K562 (cell line): ENCODE data around the gene TMEM214. TPM values are rescaled to one million over a fixed set of nuclear protein-coding genes. Genes with fewer than 3 reads are reported as not detected.

Experiments
- CBX8 ChIP-seq: fragments of 200-600 bp; sonication (generic); IDR thresholded peaks from 2 replicates; pipeline ENCODE4 v1.6.1; 2012; ENCODE audit warnings: borderline replicate concordance, mixed run types, low read depth, mild to moderate bottlenecking, moderate library complexity, mixed read lengths, low read length, control low read depth, inconsistent platforms; ENCODE audit not compliant: poor library complexity, severe bottlenecking; ENCODE audit errors: extremely low read depth
- E2F6 ChIP-seq, 2 experiments: IDR thresholded peaks; 2 replicates each; pipeline ENCODE4 v1.6.1; 2011; ENCODE audit warnings: borderline replicate concordance in 1 of 2, control low read depth in 1 of 2, low read depth in 1 of 2, low read length in 1 of 2, mild to moderate bottlenecking in 1 of 2, mixed read lengths in 1 of 2, moderate library complexity in 1 of 2; ENCODE audit not compliant: insufficient read depth in 1 of 2, insufficient read length in 1 of 2, poor library complexity in 1 of 2, severe bottlenecking in 1 of 2; ENCODE audit errors: extremely low read depth in 1 of 2
- FOXM1 ChIP-seq, 2 experiments: fragments of 450-650 bp in 1 of 2; sonication (generic) in 1 of 2; formaldehyde crosslinking in 1 of 2; IDR thresholded peaks; 2 replicates each; pipeline versions ENCODE4 v1.6.1 to v1.9.0; 2017 to 2022; ENCODE audit warnings: low read depth in 2 of 2, mild to moderate bottlenecking in 2 of 2, missing genetic modification reagents in 1 of 2, moderate library complexity in 1 of 2
- HDAC1 ChIP-seq, 2 experiments: fragments of 450-650 bp; IDR thresholded peaks; 2 replicates each; pipeline ENCODE4 v1.6.1; 2016 to 2017; ENCODE audit warnings: inconsistent platforms in 1 of 2, mild to moderate bottlenecking in 1 of 2, moderate library complexity in 1 of 2
- KLF16 ChIP-seq: IDR thresholded peaks from 2 replicates; pipeline ENCODE4 v1.6.1; 2016; ENCODE audit warnings: antibody characterized with exemption
- MAFF ChIP-seq: IDR thresholded peaks from 2 replicates; pipeline ENCODE4 v1.6.1; 2012; ENCODE audit warnings: low read length, improper control_type of control experiment
- RAD51 ChIP-seq: fragments of 450-650 bp; IDR thresholded peaks from 2 replicates; pipeline ENCODE4 v1.7.1; 2016; ENCODE audit warnings: low read depth, mild to moderate bottlenecking, borderline replicate concordance
- SIN3A ChIP-seq, 2 experiments: fragments of 150-350 bp in 1 of 2; IDR thresholded peaks; 2 replicates each; pipeline ENCODE4 v1.6.1; 2011 to 2016; ENCODE audit warnings: borderline replicate concordance in 2 of 2, low read depth in 2 of 2, low read length in 2 of 2, mild to moderate bottlenecking in 2 of 2, moderate library complexity in 2 of 2; ENCODE audit not compliant: control insufficient read depth in 1 of 2
- TSC22D4 ChIP-seq: fragments of 450-650 bp; IDR thresholded peaks from 2 replicates; pipeline ENCODE4 v1.6.1; 2016; ENCODE audit warnings: missing genetic modification characterization, missing biosample characterization, control low read depth
- ZFX ChIP-seq: sonication (generic); formaldehyde crosslinking; IDR thresholded peaks from 2 replicates; pipeline ENCODE4 v1.8.0; 2022; ENCODE audit warnings: mild to moderate bottlenecking, missing genetic modification reagents, moderate library complexity
- ZNF609 ChIP-seq: sonication (generic); formaldehyde crosslinking; IDR thresholded peaks from 2 replicates; pipeline ENCODE4 v1.8.1; 2023; ENCODE audit warnings: missing genetic modification reagents, mild to moderate bottlenecking, borderline replicate concordance
- ZNF696 ChIP-seq: fragments of 250-450 bp; sonication (Bioruptor Pico); conservative IDR thresholded peaks from 2 replicates; pipeline ENCODE4 v1.4.0; 2020; ENCODE audit warnings: mild to moderate bottlenecking, moderate library complexity
- polyA plus RNA-seq, 8 experiments: library from polyadenylated mRNA; depleted of rRNA in 4 of 8; stranded (reverse) in 5 of 8; unstranded in 3 of 8; fragments of >200 nt; fragmentation: Nextera tagmentation in 2 of 8; fragmentation: Illumina TruSeq in 1 of 8; extraction: Ambion mirVana in 2 of 8; extraction: Trizol in 1 of 8; gene quantifications; 2 replicates each; pipeline versions ENCODE4 v1.2.1 to v1.2.3, GENCODE V29; 2011 to 2014; ENCODE audit warnings: inconsistent platforms in 1 of 8, missing spikeins in 1 of 8
- total RNA-seq, 7 experiments: library from RNA; depleted of rRNA in 6 of 7; stranded (reverse); fragments of >200 nt in 6 of 7; fragmentation: Illumina TruSeq in 2 of 7; extraction: Trizol in 2 of 7; gene quantifications; 2 replicates each; pipeline versions ENCODE4 v1.2.1 to v1.2.3, GENCODE V29; 2011 to 2021; ENCODE audit warnings: low replicate concordance in 1 of 7
- TF ChIP-seq, protein P1 (sequence below): fragments of 450-650 bp; IDR thresholded peaks from 2 replicates; pipeline ENCODE4 v1.6.1; 2018; ENCODE audit warnings: mild to moderate bottlenecking, low read depth; ENCODE audit not compliant: partially characterized antibody
- TF ChIP-seq, protein P2 (sequence below): IDR thresholded peaks from 3 replicates; pipeline ENCODE4 v1.6.1; 2011; ENCODE audit warnings: borderline replicate concordance, mild to moderate bottlenecking, moderate library complexity; ENCODE audit not compliant: insufficient read length; ENCODE audit errors: extremely low read depth

TMEM214 gene
- total and polyA plus RNA-seq, 9 of the 15 experiments (the other 6 are each of a cell fraction or from before 2014, with no cell fraction given), result 11.4 to 81.4 (median 44.1) TPM

DNA sequence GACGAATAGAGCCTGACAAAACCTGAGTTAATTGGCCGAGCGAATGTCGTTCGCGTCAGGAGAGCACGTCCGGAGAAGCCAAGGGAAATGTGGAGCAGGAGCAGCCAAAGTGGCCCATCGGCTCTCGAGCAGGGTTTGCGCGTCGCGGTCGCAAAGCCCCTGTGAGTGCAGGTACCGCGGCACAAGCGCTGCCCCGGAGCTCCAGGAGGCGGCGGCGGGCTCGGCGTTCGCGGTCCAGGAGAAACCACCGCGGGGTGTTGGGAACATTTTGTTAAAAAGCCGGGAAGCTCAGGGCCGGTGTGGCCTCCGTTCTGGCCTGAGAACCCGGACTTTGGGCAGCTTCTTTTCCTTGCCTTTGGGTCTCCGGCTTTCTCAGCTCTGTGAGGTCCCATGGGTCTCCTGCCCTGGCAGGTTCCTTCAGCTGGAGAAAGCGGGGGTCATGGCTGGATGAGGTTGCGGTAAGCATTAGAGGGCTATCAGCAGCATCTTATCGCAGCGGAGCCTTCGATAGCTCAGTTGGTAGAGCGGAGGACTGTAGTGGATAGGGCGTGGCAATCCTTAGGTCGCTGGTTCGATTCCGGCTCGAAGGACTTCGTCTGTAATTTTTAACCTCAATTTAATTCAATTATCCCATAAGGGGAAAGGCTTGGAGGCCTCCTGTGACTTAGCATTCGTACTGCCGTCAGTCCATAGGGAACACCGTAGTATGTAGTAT is 17.7 kb downstream of the TMEM214 start (continued):
- TF ChIP-seq, protein P1, sequence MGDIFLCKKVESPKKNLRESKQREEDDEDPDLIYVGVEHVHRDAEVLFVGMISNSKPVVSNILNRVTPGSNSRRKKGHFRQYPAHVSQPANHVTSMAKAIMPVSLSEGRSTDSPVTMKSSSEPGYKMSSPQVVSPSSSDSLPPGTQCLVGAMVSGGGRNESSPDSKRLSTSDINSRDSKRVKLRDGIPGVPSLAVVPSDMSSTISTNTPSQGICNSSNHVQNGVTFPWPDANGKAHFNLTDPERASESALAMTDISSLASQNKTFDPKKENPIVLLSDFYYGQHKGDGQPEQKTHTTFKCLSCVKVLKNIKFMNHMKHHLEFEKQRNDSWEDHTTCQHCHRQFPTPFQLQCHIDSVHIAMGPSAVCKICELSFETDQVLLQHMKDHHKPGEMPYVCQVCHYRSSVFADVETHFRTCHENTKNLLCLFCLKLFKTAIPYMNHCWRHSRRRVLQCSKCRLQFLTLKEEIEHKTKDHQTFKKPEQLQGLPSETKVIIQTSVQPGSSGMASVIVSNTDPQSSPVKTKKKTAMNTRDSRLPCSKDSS, result no peak
- TF ChIP-seq E2F6 (IDR thresholded peaks at IDR 0.05; ENCODE audit: borderline replicate concordance in 1 of 2, extremely low read depth in 1 of 2, insufficient read depth in 1 of 2, insufficient read length in 1 of 2, low read depth in 1 of 2, low read length in 1 of 2, poor library complexity in 1 of 2, severe bottlenecking in 1 of 2) (no peak), FOXM1 (IDR thresholded peaks at IDR 0.05; ENCODE audit: low read depth) (no peak), FOXM1 (CRISPR knock-in tag; IDR thresholded peaks at IDR 0.05; ENCODE audit: low read depth) (0 out of 2 replicates have a peak, but pooled peaks have one; percentile 45), ZFX (CRISPR knock-in tag) (no peak), MAFF (peak; percentile 25; the same call in 1 of the 2 replicates), TSC22D4 (no peak), ZNF696 (CRISPR knock-in tag) (no peak), KLF16 (no peak), SIN3A (IDR thresholded peaks at IDR 0.05; ENCODE audit: borderline replicate concordance in 2 of 2, control insufficient read depth in 1 of 2, low read depth in 2 of 2, low read length in 2 of 2) (no peak), ZNF609 (CRISPR knock-in tag) (no peak), RAD51 (no peak), HDAC1 (IDR thresholded peaks at IDR 0.05) (peak in 1 of 2 experiments; percentile 76; a peak in 1 of 4 replicates), CBX8 (no peak)
- TF ChIP-seq, protein P2, sequence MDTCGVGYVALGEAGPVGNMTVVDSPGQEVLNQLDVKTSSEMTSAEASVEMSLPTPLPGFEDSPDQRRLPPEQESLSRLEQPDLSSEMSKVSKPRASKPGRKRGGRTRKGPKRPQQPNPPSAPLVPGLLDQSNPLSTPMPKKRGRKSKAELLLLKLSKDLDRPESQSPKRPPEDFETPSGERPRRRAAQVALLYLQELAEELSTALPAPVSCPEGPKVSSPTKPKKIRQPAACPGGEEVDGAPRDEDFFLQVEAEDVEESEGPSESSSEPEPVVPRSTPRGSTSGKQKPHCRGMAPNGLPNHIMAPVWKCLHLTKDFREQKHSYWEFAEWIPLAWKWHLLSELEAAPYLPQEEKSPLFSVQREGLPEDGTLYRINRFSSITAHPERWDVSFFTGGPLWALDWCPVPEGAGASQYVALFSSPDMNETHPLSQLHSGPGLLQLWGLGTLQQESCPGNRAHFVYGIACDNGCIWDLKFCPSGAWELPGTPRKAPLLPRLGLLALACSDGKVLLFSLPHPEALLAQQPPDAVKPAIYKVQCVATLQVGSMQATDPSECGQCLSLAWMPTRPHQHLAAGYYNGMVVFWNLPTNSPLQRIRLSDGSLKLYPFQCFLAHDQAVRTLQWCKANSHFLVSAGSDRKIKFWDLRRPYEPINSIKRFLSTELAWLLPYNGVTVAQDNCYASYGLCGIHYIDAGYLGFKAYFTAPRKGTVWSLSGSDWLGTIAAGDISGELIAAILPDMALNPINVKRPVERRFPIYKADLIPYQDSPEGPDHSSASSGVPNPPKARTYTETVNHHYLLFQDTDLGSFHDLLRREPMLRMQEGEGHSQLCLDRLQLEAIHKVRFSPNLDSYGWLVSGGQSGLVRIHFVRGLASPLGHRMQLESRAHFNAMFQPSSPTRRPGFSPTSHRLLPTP, result peak; percentile 94
